GM19035 (cell line): Measurements from ENCODE around the gene C22orf39.

Source experiments
- ATAC-seq: cut with Tn5 transposase; IDR thresholded peaks from one replicate; pipeline ENCODE4 v1.9.1; 2021; ENCODE audit not compliant: unreplicated experiment

Gene C22orf39

DNA sequence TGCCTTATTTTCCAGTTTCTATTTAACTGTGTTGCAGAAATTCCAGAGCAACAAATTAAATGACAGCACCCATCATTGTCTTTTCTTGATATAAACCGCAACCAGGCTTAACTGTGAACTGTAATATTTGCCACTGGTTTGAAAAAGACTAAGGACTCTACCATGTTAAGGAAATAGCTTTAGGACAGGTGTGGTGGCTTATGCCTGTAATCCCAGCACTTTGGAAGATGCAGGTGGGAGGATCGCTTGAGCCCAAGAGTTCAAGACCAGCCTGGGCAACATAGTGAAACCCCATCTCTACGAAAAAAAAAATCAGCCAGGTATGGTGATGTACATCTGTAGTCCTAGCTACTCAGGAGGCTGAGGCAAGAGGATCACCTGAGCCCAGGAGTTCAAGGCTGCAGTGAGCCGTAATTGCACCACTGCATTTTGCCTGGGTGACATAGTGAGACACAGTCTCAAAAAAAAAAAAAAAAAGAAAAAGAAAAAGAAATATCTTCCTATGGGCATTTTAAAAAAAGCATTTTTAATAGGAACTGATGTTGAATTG lies 44.8 kb downstream of the C22orf39 start:
- no peak for ATAC-seq

- ATAC-seq, result no peak
Observed at GRCh38 chr22:19401483-19401882, 46.0 kb downstream of the C22orf39 start.

GRCh38 chr22:19400881-19401280 lies 46.6 kb downstream of the C22orf39 start:
- ATAC-seq, result no peak

GRCh38 chr22:19398652-19399051 lies 48.9 kb downstream of the C22orf39 start:
- ATAC-seq, result no peak

- ATAC-seq, result no peak
Observed at GRCh38 chr22:19398206-19398605, 49.3 kb downstream of the C22orf39 start.

DNA sequence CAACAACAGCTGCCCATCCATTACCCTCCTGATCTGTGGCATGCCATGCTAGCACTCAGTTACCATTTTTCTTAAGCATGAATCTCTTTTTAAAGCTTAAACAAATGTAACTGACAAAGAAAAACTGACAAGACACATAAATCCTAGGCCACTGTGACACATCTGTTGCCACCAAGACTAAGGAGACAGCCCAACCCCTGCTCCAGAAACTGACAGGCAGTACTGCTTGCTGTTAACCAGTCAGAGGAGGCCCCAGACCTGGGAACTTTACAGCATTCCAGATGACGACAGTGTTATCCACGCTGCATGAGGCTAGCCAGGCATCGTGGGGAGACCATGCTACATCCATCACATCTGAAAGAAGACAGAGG lies 49.8 kb downstream of the C22orf39 start:
- ATAC-seq, result no peak

DNA sequence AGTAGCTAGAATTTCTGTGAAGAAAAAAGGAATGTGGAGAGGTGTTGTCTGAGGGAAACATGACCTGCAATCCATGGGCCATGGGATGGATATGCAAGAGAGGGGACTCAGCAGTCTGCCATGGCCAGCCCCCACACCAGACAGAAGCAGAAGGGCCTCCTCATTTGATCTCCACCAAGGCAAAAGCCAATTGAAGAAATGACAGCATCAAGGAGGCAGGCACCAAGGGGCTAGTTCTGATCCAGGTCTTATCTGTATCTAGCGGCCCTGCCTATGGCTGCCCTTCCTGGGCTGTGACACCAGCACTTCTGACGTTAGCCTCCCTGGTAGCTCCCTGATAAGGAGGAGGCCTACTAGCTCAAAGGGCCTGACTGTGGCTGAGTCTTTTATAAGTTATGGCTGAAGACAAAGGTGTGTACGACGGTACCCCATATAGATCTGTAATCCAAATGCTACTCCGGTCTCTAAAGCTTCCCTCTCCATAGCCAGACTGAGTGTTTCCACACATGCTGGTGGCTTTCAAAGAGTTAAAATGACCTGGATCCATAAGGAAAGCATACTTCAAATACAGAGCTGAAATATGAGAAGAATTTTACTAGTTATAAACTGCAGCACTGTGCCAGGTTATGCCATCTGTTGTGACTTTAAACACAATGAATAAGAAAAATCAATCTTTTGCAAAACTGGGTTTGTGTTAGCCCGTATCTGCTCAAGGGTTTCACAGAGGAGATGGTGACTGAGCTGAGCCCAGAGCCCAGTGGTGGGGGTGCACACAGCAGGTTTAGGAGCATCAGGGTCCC lies 50.4 kb downstream of the C22orf39 start:
- ATAC-seq, result no peak

DNA sequence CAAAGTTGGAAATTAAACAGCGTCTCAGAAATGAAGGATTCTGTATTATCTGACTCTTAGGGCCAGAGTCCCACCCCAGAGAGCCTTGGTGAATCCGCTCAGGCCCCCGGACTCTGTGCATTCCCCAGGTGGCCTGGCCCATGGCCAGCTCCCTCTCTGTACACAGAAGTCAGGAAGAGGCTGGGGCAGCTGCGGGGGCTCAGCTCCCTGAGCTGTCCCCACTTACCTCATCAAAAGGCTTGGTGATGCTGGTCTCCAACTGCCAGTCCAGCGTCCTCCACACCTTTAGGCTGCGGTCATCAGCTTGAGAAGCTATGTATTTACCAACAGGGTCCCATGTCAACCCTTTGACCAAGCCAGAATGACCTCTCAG lies 51.0 kb downstream of the C22orf39 start:
- ATAC-seq, result no peak

DNA sequence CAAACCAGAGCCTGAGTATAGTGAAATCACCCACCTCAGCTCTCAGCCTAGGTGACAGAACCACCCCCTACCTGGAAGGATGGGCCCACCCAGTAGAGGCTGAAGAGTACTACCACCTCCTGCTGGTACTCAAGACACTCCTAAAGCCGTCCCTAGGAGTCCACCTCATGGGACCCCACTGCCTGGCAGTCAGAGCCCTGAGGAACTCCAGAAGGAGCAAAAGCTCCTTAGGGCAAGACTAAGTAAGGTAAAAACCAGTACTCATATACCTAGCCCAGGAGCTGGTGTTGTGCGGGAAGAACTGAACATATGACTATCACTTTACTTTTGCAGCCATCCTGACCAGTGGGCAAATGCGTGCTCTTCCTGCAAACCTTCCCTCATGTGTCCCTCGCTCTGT lies 52.2 kb downstream of the C22orf39 start:
- ATAC-seq, result no peak

- no peak for ATAC-seq
Observed at GRCh38 chr22:19394274-19395050, 53.0 kb downstream of the C22orf39 start.

GRCh38 chr22:19393704-19394103 lies 53.8 kb downstream of the C22orf39 start:
- no peak for ATAC-seq
